ENCODE results near the gene GPC6.

The GPC6 gene

GRCh38 chr13:94305934-94306333, 1079.3 kb downstream of the GPC6 start:
- Histone ChIP-seq H3K4me3 (no peak overlapping the region), H3K27ac (peak overlapping the region in 3 of 21 experiments; percentile 27 to 51 (median 43))

- Histone ChIP-seq H3K27ac (peak overlapping the region in 1 of 21 experiments; percentile 5), H3K4me3 (no peak overlapping the region)
Measured at GRCh38 chr13:94308832-94309231, 1082.2 kb downstream of the GPC6 start.

GRCh38 chr13:94309576-94309975, 1083.0 kb downstream of the GPC6 start:
- peak overlapping the region in 2 of 21 experiments; percentile 5 to 48 for H3K27ac ChIP-seq
- H3K4me3 ChIP-seq = no peak overlapping the region

- H3K4me3 ChIP-seq = no peak overlapping the region
- peak overlapping the region in 2 of 21 experiments; percentile 5 to 48 for H3K27ac ChIP-seq
Measured at GRCh38 chr13:94309997-94310855, 1083.6 kb downstream of the GPC6 start.

GRCh38 chr13:94311893-94312292, 1085.3 kb downstream of the GPC6 start:
- Histone ChIP-seq H3K27ac (peak overlapping the region in 2 of 21 experiments; percentile 50 to 80), H3K4me3 (no peak overlapping the region)

GRCh38 chr13:94312511-94313216, 1086.1 kb downstream of the GPC6 start:
- Histone ChIP-seq H3K27ac (peak overlapping the region in 3 of 21 experiments; percentile 50 to 80 (median 50)), H3K4me3 (no peak overlapping the region)

GRCh38 chr13:94313321-94313910, 1086.8 kb downstream of the GPC6 start:
- Histone ChIP-seq H3K4me3 (no peak overlapping the region), H3K27ac (peak overlapping the region in 3 of 21 experiments; percentile 50 to 80 (median 50))

- H3K27ac ChIP-seq = no peak overlapping the region
- no peak overlapping the region for H3K4me3 ChIP-seq
Measured at GRCh38 chr13:94313926-94314325, 1087.3 kb downstream of the GPC6 start.

GRCh38 chr13:94315188-94315587, 1088.6 kb downstream of the GPC6 start:
- Histone ChIP-seq H3K27ac (no peak overlapping the region), H3K4me3 (no peak overlapping the region)

GRCh38 chr13:94317063-94317491, 1090.5 kb downstream of the GPC6 start:
- Histone ChIP-seq H3K27ac (peak overlapping the region in 1 of 21 experiments; percentile 7), H3K4me3 (no peak overlapping the region)

- Histone ChIP-seq H3K27ac (no peak overlapping the region), H3K4me3 (no peak overlapping the region)
Measured at GRCh38 chr13:94318418-94318817, 1091.8 kb downstream of the GPC6 start.

- Histone ChIP-seq H3K4me3 (no peak overlapping the region), H3K27ac (no peak overlapping the region)
Measured at GRCh38 chr13:94319501-94319900, 1092.9 kb downstream of the GPC6 start.

- Histone ChIP-seq H3K4me3 (no peak overlapping the region), H3K27ac (peak overlapping the region in 7 of 21 experiments; percentile 6 to 86 (median 55))
Measured at GRCh38 chr13:94322925-94323763, 1096.5 kb downstream of the GPC6 start.

- H3K27ac ChIP-seq = peak overlapping the region in 10 of 21 experiments; percentile 5 to 86 (median 62)
- H3K4me3 ChIP-seq = no peak overlapping the region
Measured at GRCh38 chr13:94323764-94324758, 1097.5 kb downstream of the GPC6 start.

GRCh38 chr13:94324767-94325540, 1098.3 kb downstream of the GPC6 start:
- Histone ChIP-seq H3K27ac (peak overlapping the region in 6 of 21 experiments; percentile 5 to 86 (median 72)), H3K4me3 (no peak overlapping the region)

GRCh38 chr13:94325650-94326049, 1099.0 kb downstream of the GPC6 start:
- no peak overlapping the region for H3K4me3 ChIP-seq
- H3K27ac ChIP-seq = peak overlapping the region in 3 of 21 experiments; percentile 29 to 74 (median 70)

- Histone ChIP-seq H3K27ac (peak overlapping the region in 4 of 21 experiments; percentile 21 to 68 (median 32)), H3K4me3 (no peak overlapping the region)
Measured at GRCh38 chr13:94327318-94327717, 1100.7 kb downstream of the GPC6 start.

Data from skin epidermis (tissue), 12 donors.